Activated naive CD8-positive, alpha-beta T cell treated with anti-CD3 and anti-CD28 coated beads for 36 hours (primary cell): ENCODE results near the gene MLXIP. TPM values are rescaled to one million over a fixed set of nuclear protein-coding genes. Genes with fewer than 3 reads are reported as not detected.

Experiments
- DNase-seq: peaks from one replicate; pipeline ENCODE4 v3.0.0; 2021
- H3K27ac Mint-ChIP-seq: one replicate; pipeline ENCODE4 v1.8.0; 2022; ENCODE audit warnings: mild to moderate bottlenecking, moderate library complexity, mixed read lengths
- H3K27me3 Mint-ChIP-seq: one replicate; pipeline ENCODE4 v1.8.0; 2022; ENCODE audit warnings: mild to moderate bottlenecking, mixed read lengths
- H3K36me3 Mint-ChIP-seq: one replicate; pipeline ENCODE4 v1.8.0; 2021; ENCODE audit warnings: mild to moderate bottlenecking, mixed read lengths
- H3K4me1 Mint-ChIP-seq: one replicate; pipeline ENCODE4 v1.8.0; 2021; ENCODE audit warnings: mixed read lengths
- H3K4me3 Mint-ChIP-seq: one replicate; pipeline ENCODE4 v1.8.0; 2022; ENCODE audit warnings: mild to moderate bottlenecking, moderate library complexity, mixed read lengths
- H3K9me3 Mint-ChIP-seq: one replicate; pipeline ENCODE4 v1.8.0; 2022; ENCODE audit warnings: mixed read lengths
- total RNA-seq, 2 experiments: library from RNA; stranded (reverse); gene quantifications; one replicate each; pipeline ENCODE4 v1.2.3, GENCODE V29; 2021

MLXIP gene
- total RNA-seq, 2 experiments from 2014 or later, result 29.0 to 30.1 TPM

- peaks cover 4% of the 10 kb centered on the region for H3K9me3 Mint-ChIP-seq
- no peak for DNase-seq
- H3K4me1 Mint-ChIP-seq, result peaks cover 9% of the 10 kb centered on the region
- H3K27me3 Mint-ChIP-seq, result peaks cover 42% of the 10 kb centered on the region
- H3K36me3 Mint-ChIP-seq, result no peaks in the 10 kb centered on the region
- H3K27ac Mint-ChIP-seq, result no peak overlapping the region
- H3K4me3 Mint-ChIP-seq, result no peak overlapping the region
Measured at GRCh38 chr12:122195405-122195804, 116.8 kb downstream of the MLXIP start.

Other genes with a start within 250 kb of the MLXIP start
- not detected for gene HPD, start 219.9 kb upstream of the MLXIP start, total RNA-seq
- gene PSMD9, start 190.0 kb upstream of the MLXIP start, total RNA-seq, result 10 to 100 TPM; 64.3 to 68.5 TPM
- 1 to 10 TPM; 1.3 to 1.8 TPM for gene CFAP251, start 160.2 kb upstream of the MLXIP start, total RNA-seq
- 1 to 10 TPM; 6.7 to 7.2 TPM for gene BCL7A, start 56.9 kb upstream of the MLXIP start, total RNA-seq
- gene IL31, start 95.5 kb downstream of the MLXIP start, total RNA-seq, result not detected
- gene LRRC43, start 104.4 kb downstream of the MLXIP start, total RNA-seq, result under 1 TPM in 1 of 2 experiments, not detected in 1; 0.23 TPM
- 1 to 10 TPM in 1 of 2 experiments, under 1 TPM in 1; 0.92 to 1.6 TPM for gene B3GNT4, start 125.0 kb downstream of the MLXIP start, total RNA-seq
- 10 to 100 TPM; 47.9 to 51.7 TPM for gene DIABLO, start 147.3 kb downstream of the MLXIP start, total RNA-seq
- gene VPS33A, start 187.7 kb downstream of the MLXIP start, total RNA-seq, result 10 to 100 TPM; 34.5 to 35.7 TPM